GM12865 (cell line): ENCODE data around the gene VMAC.

Experiments
- DNase-seq: peaks from one replicate; pipeline ENCODE4 v3.0.0; 2010; ENCODE audit warnings: low read depth
- H3K4me3 ChIP-seq: 2 replicates; pipeline ENCODE4 v1.5.1; 2011; ENCODE audit warnings: mild to moderate bottlenecking, low read depth, low read length, control low read depth
- CTCF ChIP-seq: IDR thresholded peaks from 2 replicates; pipeline ENCODE4 v1.5.1; 2011; ENCODE audit warnings: low read length, control low read depth, low read depth, inconsistent platforms; ENCODE audit not compliant: insufficient read depth; ENCODE audit errors: missing control alignments

The VMAC gene

GRCh38 chr19:5890099-5890498 is 14.6 kb upstream of the VMAC start:
- no peak for TF ChIP-seq CTCF
- no peak for DNase-seq
- H3K4me3 ChIP-seq: no peak overlapping the region

GRCh38 chr19:5891572-5891937 is 13.1 kb upstream of the VMAC start:
- H3K4me3 ChIP-seq: no peak overlapping the region
- TF ChIP-seq CTCF: no peak
- DNase-seq: no peak

- no peak for DNase-seq
- no peak overlapping the region for H3K4me3 ChIP-seq
- TF ChIP-seq CTCF: peak; percentile 54
These were observed 12.5 kb upstream of the VMAC start for GRCh38 chr19:5891938-5892771.

- no peak for TF ChIP-seq CTCF
- no peak for DNase-seq
These were observed 11.8 kb upstream of the VMAC start for GRCh38 chr19:5892772-5893275.

GRCh38 chr19:5893296-5893903 is 11.3 kb upstream of the VMAC start:
- DNase-seq: no peak
- no peak overlapping the region for H3K4me3 ChIP-seq
- TF ChIP-seq CTCF: no peak

More at GRCh38 chr19:5892772-5893275, 11.8 kb upstream of the VMAC start:
- no peak overlapping the region for H3K4me3 ChIP-seq

GRCh38 chr19:5893907-5894703 is 10.6 kb upstream of the VMAC start:
- no peak for TF ChIP-seq CTCF
- no peak for DNase-seq
- no peak overlapping the region for H3K4me3 ChIP-seq
